HG03432 (cell line): ENCODE results near the gene RANBP1.

Experiments used
- ATAC-seq: cut with Tn5 transposase; IDR thresholded peaks from one replicate; pipeline ENCODE4 v1.9.1; 2021; ENCODE audit warnings: mild to moderate bottlenecking, moderate library complexity; ENCODE audit not compliant: unreplicated experiment

RANBP1 gene

DNA sequence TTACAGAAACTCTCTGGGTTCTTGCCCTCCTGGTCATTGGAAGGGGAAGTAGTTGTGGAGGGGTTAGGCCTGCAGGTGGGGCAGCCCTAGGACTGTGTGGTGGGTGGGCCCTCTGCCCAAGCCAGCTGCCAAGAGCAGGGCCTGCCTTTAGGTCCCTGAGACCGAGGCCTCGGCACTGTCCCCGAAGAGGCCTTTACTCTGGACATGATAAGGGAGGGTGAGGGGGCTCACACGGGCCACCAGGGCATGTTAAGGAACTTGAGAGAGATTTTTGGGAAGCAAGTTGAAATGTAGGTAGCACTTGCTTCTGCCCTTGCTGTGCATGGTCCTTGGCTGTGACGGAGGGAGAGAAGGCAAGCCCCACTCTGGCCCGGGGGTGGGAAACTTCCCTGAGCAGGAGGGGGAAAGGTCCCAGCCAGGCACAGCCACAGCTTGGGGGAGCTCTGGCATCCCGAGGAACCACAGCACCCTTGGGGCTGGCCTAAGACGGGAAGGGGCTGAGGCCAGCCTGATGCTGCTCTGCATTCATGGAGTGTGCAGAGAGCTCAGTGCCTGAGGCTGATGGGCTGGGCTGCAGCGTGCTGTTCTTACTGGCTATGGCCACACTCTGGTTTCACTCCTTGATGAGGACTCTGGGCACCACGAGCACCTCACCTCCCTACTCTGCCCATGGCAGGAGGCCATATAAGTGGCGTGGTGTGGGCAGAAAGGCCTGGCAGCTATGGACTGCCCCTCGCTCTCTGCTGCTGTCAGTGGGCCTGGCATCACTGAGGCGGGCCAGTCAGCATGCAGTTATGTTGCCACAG lies 7.8 kb upstream of the RANBP1 start:
- ATAC-seq = no peak

DNA sequence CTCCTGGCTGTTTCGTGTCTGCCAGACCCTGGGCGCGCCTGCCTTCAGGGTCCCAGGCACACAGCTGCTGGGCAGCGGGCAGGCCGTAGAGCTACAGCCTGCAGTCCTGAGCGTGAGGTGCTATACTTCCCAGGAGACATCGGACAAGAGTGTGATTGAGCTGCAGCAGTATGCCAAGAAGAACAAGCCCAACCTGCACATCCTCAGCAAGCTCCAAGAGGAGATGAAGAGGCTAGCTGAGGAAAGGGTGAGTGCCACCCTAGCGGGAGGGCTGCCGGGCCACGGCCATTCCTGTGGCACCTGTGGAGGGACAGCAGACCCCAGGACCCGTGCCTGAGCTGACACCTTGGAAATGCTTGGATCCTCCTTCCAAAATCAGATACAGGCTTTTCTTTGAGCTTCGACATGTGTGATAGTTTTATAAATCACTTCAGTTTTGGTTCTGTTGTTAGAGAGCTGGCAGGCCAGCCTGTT lies 7.1 kb upstream of the RANBP1 start:
- no peak for ATAC-seq

DNA sequence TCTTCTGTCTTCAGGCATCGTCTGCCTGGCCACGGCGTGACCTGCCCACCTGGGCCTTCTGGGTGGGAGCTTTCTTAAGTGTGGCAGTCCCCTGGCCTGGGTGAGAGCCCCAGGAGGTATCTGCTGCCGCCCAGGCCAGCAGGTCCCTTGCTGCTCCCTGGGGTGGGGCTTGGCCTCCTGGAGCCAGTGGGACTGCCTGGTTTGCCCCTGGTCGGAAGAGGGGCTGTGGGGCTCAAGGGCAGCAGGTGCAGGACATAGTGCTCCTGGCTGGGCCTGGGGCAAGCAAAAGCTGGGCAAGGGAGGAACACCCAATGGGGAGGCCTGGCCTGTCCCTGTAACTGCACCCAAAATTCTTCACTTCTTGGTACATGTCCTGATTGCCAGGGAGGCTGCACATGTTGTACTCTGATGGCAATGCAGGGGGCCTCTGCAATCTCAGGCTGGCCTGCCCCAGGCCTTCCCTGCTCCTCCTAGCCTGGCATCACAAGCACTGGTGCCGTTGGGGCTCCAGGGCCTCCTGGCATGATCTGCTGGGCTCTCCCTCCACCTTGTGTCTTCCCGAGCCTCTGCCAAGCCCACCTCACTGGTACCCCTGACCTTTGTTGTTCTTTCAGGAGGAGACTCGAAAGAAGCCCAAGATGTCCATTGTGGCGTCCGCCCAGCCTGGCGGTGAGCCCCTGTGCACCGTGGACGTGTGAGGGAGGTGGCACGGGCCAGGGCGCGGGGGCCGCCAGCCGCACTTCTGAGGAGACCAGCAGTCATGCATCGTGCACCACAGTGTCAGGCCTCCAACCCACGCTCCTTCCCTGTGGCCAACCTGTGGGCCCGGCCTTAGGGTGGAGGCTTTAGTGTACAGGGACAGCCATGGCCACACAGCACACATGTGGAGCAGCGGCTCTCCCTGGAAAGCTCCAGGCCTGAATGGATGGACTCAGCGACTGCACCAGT lies 6.2 kb upstream of the RANBP1 start:
- no peak for ATAC-seq

DNA sequence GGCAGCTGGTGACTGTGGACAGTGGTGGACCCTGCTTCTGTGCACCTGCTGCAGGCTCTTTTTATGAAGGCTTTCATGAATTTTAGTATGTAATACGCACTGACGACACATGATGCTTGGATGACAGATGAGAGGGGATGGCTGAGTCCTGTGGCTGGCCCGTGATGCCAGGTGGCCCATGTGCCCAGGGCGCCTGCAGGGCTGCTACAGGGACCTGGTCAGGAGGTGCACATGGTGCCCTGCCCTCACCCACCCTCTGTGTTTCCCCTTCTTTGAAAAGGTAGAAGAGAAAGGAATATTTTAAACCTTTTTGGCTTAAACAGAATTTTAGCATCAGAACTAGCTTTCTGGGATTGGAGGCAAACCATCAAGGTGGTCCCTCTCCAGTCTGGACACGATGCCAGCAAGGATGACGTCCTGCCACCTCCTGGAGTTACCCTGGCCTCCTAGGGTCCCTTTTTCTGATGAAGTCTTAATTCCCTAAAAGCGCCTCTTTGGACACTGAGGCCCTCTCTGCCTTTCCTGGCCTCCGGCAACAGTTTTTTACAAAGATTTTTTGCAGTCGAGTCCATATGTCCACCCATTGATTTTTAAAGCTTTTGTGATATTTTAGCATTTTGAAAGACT lies 5.4 kb upstream of the RANBP1 start:
- no peak for ATAC-seq

DNA sequence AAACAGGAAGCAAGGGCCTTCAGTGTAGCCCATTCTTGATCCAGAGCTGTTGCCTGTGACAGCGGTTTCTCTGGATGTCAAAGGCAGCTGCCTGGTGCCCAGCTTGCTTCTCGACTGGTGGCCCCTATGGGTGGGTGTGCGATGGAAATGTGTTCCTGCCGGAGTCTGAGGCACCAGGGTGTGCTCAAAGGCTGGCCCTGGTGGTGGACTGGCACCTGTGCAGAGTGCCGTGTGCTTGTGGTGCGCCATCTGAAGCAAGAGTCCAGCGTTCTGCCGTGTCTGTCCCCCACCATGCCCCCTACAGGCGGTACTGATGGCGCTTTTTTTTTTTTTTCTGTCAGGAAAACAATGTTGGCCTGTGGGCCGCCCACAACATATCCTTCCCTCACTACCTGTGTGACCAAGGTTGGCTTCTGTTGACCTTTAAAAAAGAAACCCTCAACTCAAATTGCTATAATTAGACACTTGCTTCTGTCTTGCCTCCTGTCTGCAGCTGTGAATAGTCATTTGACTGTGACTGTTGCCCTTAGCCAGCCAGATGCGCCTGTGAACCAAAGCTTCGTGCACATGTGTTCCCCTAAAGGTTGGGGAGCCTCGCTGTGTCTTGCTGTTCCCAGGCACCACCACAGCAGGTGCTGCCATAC lies 4.7 kb upstream of the RANBP1 start:
- ATAC-seq = no peak

DNA sequence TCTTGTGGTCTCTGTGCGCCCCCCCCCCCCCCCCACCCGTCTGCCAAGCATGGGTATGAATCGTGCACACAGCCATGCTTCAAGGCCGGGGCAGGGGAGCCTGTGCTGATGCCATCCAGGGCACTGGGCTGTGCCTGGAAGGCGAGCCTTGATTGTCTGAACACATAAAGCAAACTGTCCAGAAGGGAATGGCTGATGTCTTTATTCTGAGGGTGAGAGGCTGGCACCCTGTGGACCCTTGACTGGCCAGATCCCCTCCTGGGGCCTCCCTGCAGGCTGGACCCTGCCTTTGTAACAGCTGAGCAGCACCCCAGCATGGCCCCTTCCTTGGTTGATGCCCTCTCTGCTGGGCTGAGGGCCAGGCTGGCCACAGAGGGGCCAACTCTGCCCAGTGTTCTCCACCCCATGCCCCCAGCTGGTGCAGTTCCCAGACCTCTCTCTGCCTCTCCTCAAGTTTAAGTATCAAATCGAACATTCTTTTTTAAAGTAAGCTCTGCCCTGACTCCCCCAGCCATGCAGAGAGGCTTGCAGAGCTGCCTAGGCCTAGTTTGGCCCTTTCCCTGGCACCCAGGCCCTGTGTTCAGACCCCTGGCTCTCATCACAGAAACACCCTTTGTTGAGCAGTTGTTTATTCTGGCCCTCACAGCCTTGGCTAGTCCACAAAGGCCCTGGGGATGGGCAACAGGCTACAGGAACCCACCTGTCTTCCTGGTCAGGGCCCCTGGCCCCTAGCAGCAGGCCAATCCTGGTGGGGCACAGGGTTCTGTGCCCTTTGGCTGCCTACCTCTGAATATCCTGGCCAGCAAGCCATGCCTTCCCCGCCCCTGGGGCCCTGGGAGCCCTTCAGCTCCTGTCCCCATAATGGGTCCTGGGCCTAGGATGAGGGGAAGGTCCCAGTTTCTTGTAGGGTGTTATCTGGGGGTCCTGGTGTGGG lies 3.9 kb upstream of the RANBP1 start:
- no peak for ATAC-seq

DNA sequence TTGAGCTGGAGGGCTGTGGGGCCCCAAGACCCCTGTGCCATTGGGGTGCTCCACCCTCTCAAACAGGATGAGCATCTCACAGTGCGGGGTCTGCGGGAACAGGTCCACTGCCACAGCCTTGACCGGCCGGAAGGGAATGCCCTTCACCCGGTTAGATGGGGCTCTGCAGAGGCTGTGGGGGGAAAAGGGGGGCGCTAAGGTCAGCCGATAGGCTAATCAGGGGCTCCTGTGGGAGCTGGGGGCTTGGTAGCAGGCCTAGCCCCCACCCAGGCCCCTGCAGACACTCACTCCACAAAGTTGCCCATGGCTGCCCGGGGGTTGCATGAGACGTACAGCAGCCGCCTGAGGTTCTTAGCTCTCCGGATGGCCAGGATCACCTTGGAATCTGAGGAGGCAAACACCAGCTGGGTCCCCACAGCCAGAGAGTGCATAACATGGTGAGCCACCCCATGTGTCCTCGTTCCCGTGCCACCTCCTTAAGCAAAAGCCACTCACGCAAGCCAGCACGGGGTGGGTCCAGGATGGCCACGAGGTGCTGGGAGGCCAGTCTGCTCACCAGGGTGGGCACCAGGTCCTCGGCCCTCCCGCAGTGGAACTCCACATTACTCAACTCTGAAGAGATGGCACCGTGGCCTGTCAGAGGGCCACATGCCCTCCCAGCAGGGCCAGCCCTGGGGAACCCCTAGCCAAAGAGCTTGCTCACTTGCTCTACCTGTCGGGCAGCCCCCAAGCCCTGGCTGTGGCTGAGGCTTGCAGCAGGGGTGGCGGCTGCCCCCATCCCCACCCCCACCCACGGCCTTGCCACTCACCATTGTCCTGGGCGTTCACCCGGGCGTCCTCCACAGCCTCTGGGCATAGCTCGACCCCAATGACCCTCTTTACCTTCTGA lies 3.0 kb upstream of the RANBP1 start:
- no peak for ATAC-seq

GRCh38 chr22:20113551-20114310 lies 2.2 kb upstream of the RANBP1 start:
- ATAC-seq = no peak

- ATAC-seq = no peak
These were observed 1.1 kb upstream of the RANBP1 start for GRCh38 chr22:20114506-20115475.

DNA sequence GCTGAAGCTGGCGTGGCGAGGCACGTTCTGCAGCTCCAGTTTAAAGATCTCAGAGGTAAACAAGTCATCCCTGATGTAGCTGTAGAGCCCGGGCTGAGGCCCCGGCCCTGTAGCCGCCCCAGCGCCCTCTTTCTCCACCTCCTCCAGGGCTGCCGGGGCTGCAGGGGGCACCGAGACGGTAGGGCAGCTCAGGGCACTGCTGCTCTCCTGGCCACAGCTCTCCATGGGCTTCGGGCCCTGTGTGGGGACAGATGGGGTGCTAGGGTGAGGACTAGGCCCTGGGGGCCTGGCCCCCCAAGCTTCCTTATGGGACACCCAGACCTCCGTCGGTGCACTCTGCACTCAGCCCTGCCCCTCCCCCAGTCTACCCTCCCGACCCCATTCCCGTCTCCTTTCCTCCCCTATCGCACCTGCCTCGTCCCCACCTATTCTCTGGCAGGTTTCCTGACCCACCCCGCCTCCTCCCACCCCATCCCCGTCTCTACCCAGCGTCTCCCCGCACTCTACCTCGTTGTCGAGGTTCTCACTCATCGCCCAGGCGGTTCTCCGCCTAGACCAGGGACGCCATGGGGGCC lies 559 bp downstream of the RANBP1 start:
- no peak for ATAC-seq

DNA sequence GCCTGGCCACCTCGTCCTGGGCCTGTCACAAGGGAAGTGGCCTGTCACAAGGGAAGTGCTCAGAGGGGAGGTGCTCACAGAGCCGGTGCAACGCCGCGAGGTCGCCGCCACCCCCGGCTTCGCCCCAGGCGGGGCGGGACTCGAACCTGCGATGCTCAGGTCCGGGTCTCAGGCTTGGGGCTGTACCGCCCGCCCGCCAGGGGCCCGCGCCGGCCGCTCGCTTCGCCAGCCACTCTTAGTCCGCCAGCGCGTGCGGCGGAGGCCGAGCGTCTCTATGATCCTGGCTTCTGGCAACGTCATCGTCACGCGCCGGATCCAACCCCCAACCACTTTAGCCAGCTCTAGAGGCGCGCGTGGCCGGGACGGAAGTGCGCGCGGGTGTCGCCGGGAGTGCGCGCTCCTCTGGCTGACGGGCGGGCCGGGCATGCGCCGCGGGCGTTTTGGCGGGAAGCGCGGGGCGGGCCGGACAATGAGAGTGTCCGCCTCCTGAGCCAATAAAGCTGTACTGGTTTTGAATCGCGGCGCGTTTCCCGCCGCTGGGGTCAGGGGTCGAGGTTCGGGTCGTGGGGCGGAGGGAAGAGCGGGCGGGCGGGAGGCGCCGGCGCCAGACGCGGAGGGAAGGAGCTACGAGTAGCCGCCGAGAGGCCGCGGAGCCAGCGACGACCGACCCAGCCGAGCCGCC lies 1.2 kb downstream of the RANBP1 start, which contains the start of gene TRMT2A:
TRMT2A (minus strand) TSS at position 276 of the 682 bp plus-strand sequence. CDS start 320 bp downstream, outside the sequence.
- ATAC-seq = peak; percentile 75

GRCh38 chr22:20117633-20118299 lies 1.9 kb downstream of the RANBP1 start:
- peak; percentile 22 for ATAC-seq

DNA sequence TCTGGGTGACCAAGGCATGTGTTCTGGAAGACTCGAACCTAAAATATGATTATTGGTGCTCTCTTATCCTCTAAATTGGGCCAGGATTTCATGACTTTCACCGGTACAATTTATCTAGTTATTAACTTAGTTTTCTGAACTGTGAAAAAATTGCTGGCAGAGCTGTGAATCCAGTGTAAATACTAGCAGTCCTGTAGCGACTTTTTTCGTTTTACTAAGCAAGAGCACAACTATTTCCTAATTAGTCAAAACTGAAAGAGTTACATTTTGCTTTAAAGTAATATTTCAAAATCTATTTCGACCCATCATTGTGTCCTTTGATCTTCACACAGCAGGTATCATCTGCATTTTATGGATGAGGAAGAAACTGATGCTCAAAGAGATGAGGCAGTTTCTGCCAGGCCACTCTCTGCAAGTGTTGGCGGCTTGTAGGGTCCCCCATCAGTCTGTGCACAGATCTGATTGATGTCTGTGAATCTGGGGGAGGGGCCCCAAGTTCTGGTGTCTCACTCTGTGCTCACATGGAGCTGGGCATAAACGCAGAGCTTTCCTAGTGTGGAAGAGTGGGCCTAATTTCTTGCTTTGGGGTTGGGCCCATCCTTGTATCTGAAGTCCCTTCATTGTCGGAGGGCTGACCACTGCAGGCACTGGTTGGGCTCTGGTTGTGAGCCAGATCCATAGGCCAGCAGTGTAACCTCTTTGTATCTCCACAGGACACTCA lies 2.6 kb downstream of the RANBP1 start:
- ATAC-seq = no peak

GRCh38 chr22:20121856-20122415 lies 6.0 kb downstream of the RANBP1 start:
- ATAC-seq = no peak
